HG02943 (cell line): ENCODE data around the gene PLET1.
"Not testable (repeated sequence)": the region's sequence is repeated elsewhere in the genome, so short reads cannot be mapped to it uniquely, and the experiment has no call there.

ENCODE experiments used
- ATAC-seq: cut with Tn5 transposase; IDR thresholded peaks from one replicate; pipeline ENCODE4 v1.9.1; 2021; ENCODE audit warnings: mild to moderate bottlenecking, low read depth, moderate library complexity; ENCODE audit not compliant: unreplicated experiment

The PLET1 gene

GRCh38 chr11:112216561-112217105 is 44.0 kb downstream of the PLET1 start:
- ATAC-seq = no peak

- ATAC-seq = no peak
Observed at GRCh38 chr11:112215621-112216020, 45.0 kb downstream of the PLET1 start.

GRCh38 chr11:112213753-112214152 is 46.9 kb downstream of the PLET1 start:
- ATAC-seq = no peak

- no peak for ATAC-seq
Observed at GRCh38 chr11:112212710-112213109, 48.0 kb downstream of the PLET1 start.

GRCh38 chr11:112212290-112212689 is 48.4 kb downstream of the PLET1 start:
- ATAC-seq = no peak

GRCh38 chr11:112211536-112211935 is 49.1 kb downstream of the PLET1 start:
- ATAC-seq = no peak

- no peak for ATAC-seq
Observed at GRCh38 chr11:112210890-112211289, 49.8 kb downstream of the PLET1 start.

GRCh38 chr11:112206071-112206470 is 54.6 kb downstream of the PLET1 start:
- ATAC-seq = no peak

GRCh38 chr11:112200252-112200651 is 60.4 kb downstream of the PLET1 start:
- ATAC-seq = no peak

- not testable (repeated sequence) for ATAC-seq
Observed at GRCh38 chr11:112199101-112199500, 61.6 kb downstream of the PLET1 start.
